ENCODE measurements around the gene ATP4A.
"Not testable (repeated sequence)": the region's sequence is repeated elsewhere in the genome, so short reads cannot be mapped to it uniquely, and the experiment has no call there.

ATP4A gene

GRCh38 chr19:35601971-35602370 lies 38.5 kb upstream of the ATP4A start:
- no peak for TF ChIP-seq CTCF (IDR thresholded peaks at IDR 0.05; ENCODE audit: control insufficient read depth, insufficient read depth, low read depth, low read length, missing control alignments)
- H3K4me3 ChIP-seq (ENCODE audit: control insufficient read depth, low read depth, low read length), result no peak overlapping the region
- no peak for DNase-seq (ENCODE audit: low read depth)

- H3K4me3 ChIP-seq (ENCODE audit: control insufficient read depth, low read depth, low read length), result no peak overlapping the region
- no peak for DNase-seq (ENCODE audit: low read depth)
- no peak for TF ChIP-seq CTCF (IDR thresholded peaks at IDR 0.05; ENCODE audit: control insufficient read depth, insufficient read depth, low read depth, low read length, missing control alignments)
Measured at GRCh38 chr19:35596366-35596999, 33.0 kb upstream of the ATP4A start.

- no peak for TF ChIP-seq CTCF (IDR thresholded peaks at IDR 0.05; ENCODE audit: control insufficient read depth, insufficient read depth, low read depth, low read length, missing control alignments)
- no peak for DNase-seq (ENCODE audit: low read depth)
- no peak overlapping the region for H3K4me3 ChIP-seq (ENCODE audit: control insufficient read depth, low read depth, low read length)
Measured at GRCh38 chr19:35595928-35596327, 32.5 kb upstream of the ATP4A start.

GRCh38 chr19:35595026-35595425 lies 31.6 kb upstream of the ATP4A start:
- not testable (repeated sequence) for DNase-seq (ENCODE audit: low read depth); H3K4me3 ChIP-seq (ENCODE audit: control insufficient read depth, low read depth, low read length)

- no peak for DNase-seq (ENCODE audit: low read depth)
- no peak overlapping the region for H3K4me3 ChIP-seq (ENCODE audit: control insufficient read depth, low read depth, low read length)
- TF ChIP-seq CTCF (IDR thresholded peaks at IDR 0.05; ENCODE audit: control insufficient read depth, insufficient read depth, low read depth, low read length, missing control alignments), result peak; percentile 54
Measured at GRCh38 chr19:35592226-35592625, 28.8 kb upstream of the ATP4A start.

GRCh38 chr19:35590875-35591274 lies 27.4 kb upstream of the ATP4A start:
- no peak overlapping the region for H3K4me3 ChIP-seq (ENCODE audit: control insufficient read depth, low read depth, low read length)
- TF ChIP-seq CTCF (IDR thresholded peaks at IDR 0.05; ENCODE audit: control insufficient read depth, insufficient read depth, low read depth, low read length, missing control alignments), result no peak
- no peak for DNase-seq (ENCODE audit: low read depth)

GRCh38 chr19:35587321-35587720 lies 23.9 kb upstream of the ATP4A start:
- H3K4me3 ChIP-seq (ENCODE audit: control insufficient read depth, low read depth, low read length), result no peak overlapping the region
- DNase-seq (ENCODE audit: low read depth), result no peak
- TF ChIP-seq CTCF (IDR thresholded peaks at IDR 0.05; ENCODE audit: control insufficient read depth, insufficient read depth, low read depth, low read length, missing control alignments), result no peak
